Stimulated activated CD4-positive, alpha-beta T cell treated with anti-CD3 and anti-CD28 coated beads, Interleukin-12 subunit alpha, Interleukin-12 subunit beta, amount 100 ng/mL, for 48 hours (primary cell): ENCODE measurements around the gene EDRF1.
"Not testable (repeated sequence)": the region's sequence is repeated elsewhere in the genome, so short reads cannot be mapped to it uniquely, and the experiment has no call there.

Experiments used
- DNase-seq, 3 donors: peaks; one replicate each; pipeline ENCODE4 v3.0.0-alpha.2; 2020; ENCODE audit warnings: low read depth in 2 of 3, low spot score in 1 of 3

EDRF1 gene

DNA sequence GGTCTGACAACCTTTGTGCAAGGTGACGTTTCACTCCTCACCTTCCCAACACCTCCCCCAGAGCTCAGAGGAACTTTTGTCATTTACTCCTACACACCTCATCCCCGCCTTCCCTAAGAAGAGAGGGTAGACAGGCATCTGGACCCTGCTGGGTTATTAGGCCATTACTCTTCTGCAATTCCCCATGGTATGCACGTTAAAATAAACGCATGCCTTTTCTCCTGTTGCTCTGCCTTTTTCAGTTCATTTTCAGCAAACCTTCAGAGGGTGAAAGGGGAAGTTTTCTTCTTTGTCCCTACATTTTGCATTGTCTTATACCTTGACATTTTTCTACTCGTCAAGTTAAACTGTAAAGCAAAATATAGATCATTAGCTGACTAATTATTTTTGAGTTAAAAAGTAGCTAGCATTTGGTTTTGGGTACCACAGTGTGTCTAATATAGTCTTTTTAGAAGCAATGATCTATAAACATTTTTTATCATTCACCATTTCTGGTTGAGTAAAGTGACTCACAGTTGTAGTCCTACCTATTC, 10.5 kb upstream of the EDRF1 start:
- DNase-seq, result no peak

DNA sequence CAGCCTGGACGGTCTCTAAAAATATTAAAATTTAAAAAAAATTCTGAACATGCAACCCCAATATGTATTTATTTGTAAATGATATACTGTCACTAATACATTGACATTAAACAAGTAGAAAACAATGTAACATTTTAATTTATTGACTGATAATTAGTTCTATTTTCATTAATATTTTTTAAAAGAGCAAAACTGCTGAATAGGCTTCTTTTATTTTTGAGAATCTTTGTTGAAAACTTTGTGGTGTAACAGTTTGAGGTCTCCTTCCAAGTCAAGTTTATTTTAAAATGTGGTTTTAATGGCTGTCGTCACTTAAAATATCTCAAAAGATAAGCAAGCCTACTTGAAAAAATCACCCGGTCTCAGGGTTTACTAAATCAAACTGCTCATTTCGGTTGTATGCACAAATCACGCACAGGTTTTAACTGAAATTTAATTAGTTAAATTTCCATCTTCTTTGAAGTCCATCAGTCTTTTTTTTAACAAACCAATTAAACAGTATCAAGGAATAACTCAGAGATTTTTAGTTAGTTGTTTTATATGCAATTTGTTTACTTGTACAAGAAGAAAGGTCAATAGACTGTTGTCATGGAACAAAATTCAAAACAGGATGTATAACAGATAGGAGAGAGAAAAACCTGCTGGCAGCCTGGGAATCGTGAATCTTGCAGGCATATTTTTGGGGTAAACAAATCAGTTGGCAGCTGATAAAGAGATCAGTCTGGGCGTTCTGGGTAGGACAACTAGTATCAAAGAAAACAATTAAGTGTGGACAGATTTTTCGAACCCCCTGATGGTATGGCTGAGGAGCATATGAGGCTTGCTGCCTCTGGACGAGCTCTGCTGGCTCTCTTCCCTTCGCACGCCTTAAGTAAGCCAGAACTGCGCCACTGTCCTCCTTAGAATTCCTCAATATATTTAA, 9.7 kb upstream of the EDRF1 start:
- DNase-seq, result no peak

DNA sequence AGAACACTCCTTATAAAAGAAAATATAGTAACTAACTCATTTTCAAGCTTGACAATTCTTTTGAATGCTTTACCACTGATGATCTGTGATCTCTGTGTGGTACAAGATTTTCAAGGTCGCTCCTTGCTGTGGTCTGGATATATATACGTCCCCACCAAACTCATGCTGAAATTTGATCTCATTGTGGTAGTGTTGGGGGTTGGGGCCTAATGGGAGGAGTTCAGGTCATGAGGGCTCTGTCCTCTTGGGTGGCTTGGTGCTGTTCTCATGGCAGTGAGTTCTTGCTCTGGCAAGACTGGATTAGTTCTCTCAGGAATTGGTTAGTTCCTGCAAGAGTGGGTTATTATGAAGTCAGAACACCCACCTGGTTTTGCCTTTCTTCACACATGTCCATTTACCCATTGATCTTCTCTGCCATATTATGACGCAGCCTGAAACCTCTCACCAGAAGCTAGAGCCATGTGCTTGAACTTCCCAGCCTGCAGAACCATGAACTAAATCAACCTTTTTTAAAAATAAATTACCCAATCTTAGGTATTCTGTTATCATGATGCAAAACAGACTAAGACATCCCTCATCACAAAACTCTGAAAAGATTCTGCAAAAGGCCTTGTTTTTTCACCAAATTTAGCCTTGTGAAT, 8.3 kb upstream of the EDRF1 start:
- no peak for DNase-seq

DNA sequence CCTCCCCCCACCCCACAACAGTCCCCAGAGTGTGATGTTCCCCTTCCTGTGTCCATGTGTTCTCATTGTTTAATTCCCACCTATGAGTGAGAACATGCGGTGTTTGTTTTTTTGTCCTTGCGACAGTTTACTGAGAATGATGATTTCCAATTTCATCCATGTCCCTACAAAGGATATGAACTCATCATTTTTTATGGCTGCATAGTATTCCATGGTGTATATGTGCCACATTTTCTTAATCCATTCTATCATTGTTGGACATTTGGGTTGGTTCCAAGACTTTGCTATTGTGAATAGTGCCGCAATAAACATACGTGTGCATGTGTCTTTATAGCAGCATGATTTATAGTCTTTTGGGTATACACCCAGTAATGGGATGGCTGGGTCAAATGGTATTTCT, 4.8 kb upstream of the EDRF1 start:
- not testable (repeated sequence) for DNase-seq

DNA sequence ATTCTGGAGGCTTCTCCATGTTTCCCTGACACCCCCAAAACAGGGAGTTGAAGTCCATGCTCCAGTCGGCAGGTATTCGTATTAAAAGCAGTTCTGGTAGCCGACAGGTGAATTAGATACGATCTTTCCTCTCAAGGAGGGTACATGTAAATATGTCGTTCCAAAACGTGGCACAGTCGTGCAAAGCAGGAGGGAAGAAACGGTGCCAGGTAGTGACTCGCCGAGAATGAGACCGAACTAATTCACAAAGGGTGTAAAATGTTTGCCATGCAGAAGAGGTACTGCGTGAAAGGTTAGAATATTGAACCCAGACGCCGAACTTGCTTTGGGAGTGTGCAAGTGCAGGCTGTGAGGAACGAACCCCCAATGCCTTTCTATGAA, 483 bp downstream of the EDRF1 start:
- DNase-seq, result no peak

DNA sequence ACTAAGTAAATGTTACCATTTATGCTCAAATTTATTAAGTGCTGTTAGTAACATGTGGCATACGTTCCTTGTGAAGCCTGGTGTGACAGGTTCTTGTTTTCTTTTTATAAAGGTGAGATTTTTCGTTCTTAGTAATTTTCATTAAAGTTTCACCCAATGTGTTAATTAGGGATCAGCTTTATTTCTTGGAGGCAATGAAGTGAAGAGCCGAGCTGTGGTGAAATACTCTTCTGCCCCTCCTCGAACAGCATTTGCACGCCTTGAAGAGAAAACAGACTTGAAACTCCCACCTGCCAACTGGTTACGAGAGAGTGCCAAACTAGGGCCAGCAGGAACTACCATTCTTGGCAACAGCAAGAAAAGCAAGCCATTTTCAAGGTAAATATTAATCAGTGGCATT, 1.5 kb downstream of the EDRF1 start:
- no peak for DNase-seq

DNA sequence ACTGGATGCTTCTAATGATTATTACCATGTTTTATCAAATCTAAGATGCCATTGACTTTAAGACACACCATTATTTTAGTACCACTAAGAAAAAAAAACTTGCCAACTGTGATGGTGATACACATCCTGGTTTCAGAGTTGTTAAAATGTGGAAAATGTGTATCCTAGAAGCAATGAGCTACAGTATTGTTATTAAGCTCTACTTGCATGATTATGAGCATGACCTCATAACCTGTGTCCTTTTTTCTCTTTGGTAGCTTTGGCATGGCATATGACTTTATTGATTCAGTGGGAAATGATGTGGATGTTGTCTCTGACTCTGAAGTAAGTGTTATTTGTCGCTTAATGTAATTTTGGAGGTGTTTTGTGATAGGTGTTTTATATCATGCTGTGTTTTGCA, 3.3 kb downstream of the EDRF1 start:
- DNase-seq, result no peak

DNA sequence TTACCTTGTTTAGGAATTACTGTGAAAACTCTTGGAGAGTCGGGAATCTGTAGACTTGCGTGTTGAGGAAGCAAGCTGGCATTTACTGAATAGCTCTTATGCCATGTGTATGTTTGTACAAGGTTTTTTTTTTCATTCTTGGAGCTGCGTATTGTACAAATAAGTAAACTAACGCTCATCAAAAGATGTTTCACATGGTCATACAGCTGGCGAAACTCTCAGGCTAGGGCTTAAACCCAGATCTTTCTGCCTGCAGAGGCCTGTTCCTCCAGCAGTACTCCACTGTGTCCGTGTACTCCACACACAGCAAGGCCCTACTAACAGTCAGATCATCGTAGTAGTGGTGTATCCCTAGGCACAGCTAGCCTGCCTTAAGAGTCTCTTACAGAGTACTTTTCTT, 7.4 kb downstream of the EDRF1 start:
- DNase-seq, result no peak

DNA sequence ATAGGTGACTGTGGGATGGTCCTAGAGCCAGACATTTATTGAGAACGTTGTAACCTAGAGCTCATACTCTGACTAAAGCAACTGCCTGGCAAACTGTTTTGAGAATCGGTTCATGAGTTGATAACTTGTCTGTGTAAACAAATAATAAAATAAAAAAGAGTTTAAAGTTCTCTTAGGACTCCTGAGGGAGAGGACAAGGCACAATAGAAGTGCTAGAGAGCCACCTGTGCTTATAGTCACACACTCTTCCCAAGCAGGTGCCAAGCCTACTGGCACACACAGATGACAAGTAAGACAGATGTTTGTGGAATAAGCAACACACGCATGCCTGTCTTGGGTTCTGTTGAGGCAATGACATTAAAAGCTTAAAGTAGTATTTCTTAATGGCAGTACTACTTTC, 7.9 kb downstream of the EDRF1 start:
- no peak for DNase-seq

DNA sequence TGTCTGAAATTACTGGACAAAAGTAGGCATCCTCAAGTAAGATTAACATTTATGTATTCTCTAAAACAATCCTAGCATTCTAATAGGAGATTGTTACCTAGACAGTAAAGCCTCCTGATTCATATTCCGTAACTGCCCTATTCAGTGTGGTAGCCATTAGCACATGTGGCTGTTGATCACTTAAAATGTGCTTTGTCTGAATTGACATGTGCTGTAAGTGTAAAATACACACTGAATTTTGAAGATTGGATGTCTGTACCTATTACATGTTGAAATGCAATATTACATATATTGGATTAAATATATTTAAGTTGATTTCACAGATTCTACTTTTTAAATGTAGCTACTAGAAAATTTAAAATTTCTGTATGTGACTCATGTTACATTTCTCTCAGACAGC, 14.6 kb downstream of the EDRF1 start:
- DNase-seq, result no peak

DNA sequence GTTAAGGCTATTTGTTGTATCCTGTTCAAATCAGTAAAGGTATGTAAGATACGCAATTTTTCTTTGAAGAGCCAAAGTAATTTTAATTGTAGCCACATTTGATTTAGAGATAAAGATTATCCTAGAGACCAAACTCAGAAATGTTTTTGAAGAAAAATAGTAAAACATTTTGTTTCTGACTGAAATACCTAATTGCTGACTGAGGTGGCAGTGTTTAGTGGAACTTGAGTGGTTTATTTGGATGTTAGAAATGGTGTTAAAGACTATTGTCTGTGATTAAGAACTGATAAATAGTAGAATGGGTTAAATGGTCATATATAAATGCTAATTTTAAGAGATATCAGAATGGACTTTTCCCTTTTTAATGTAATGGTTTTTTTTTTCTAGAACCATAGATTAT, 15.3 kb downstream of the EDRF1 start:
- no peak for DNase-seq

DNA sequence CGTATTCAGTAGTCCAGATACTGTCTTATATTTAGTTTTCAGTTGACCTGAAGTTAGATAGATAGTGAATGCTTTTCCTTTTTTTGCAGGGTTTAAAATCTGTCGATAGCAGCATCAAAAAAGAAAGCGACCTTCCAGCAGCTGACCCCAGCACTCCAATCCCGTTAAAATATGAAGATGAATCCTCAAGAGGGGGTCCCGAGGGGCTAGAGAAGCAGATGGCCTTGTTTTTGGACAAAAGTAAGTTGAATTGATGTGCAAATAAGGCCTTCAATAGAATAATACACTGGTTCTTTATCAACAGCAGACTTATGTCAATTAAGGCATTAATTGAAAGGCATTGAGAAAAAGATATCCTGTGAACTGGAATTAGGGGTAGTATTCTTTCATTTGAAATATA, 18.7 kb downstream of the EDRF1 start:
- no peak for DNase-seq

DNA sequence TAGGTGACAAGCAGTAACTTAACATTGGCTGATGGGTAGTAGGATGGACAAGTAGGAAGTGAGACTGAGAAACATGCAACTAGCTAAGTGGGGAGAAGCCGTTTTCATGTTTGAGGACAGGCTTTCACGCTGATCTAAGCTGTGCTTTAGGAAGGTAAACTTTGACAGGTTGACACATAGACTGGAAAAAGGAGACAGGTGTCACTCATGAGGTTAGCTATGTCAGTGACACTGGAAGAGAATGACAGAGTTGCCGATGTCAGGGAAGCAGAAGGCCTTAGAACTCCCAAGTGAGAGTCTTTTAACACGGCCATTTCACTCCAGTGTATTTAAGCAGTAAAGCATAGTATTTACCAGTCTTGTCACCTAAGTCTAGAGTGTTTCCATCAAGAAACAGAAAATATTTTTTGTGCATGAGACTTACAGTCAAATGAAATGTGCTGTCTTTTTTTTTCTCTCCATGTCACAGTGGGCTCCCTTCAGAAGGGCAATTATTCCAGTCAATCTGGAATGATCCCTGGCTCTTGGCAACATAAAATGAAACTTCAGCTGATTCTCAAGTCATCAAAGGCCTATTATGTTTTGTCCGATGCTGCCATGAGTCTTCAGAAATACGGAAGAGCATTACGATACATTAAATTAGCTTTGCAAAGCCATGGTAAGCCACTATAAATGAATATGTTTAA, 20.6 kb downstream of the EDRF1 start:
- DNase-seq, result no peak

DNA sequence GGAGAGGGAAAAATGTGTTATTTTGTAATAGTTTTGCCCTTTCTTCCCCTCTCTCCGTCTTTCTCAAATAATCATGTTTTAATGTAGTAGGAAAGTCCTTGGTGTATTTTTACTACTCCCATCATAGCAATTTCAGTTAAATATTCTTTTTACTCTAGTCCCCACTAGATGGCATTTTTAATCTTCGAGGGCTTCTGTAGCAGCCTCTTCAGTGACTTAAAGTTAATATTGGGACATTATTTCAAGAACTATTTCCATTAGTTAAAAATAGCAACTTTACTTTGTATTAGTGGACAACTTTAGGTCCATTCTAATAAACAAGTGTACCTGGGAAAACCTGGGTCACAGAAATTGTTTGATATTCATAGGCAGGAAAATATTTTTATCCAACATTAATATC, 23.0 kb downstream of the EDRF1 start:
- no peak for DNase-seq

DNA sequence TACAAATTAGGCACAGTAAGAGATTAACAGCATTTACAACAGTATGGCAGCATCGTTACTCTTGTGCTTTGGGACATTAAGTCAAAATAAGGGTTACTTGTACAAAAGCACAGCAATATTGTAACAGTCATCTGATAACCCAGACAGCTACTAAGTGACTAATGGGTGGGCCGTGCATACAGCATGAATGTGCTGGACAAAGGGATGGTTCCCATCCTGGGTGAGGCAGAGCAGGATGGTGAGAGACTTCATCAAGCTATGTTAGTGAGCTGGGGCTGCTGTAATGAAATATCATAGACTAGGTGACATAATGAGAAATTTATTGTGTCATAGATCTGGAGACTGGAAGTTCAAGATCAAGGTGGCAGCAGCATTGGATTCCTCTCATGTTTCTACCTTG, 25.4 kb downstream of the EDRF1 start:
- no peak for DNase-seq

DNA sequence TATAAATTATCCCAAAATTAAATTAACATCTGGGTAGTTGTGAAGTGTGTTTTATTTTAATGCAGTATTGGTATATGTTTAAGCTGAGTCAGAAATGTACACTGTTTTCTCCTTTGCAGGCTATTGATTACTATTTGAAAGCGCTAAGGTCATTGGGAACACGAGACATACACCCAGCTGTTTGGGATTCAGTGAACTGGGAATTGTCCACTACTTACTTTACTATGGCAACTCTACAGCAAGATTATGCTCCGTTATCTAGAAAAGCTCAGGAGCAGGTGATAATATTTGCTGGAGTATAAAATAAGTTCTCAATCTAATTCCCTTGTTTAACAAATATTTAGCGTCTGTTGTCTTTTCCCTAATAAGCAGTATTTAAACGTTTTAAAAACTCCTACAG, 27.9 kb downstream of the EDRF1 start:
- no peak for DNase-seq

DNA sequence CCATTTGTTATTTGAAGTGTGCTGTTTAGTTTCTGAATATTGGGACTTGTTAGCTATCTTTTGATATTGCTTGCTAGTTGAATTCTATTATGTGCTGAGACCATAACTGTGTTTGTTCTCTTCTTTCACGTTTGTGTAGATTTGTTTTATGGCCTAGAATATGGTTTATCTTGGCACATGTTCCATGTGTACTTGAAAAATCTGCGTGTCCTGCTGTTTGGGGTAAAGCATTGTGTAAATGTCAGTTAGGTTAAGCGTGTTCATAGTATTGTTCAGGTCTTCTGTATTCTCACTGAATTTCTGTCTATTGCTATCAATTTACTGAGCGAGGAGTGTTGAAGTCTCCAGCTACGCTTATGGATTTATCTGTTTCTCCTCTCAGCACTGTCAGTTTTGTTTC, 36.7 kb downstream of the EDRF1 start:
- no peak for DNase-seq

DNA sequence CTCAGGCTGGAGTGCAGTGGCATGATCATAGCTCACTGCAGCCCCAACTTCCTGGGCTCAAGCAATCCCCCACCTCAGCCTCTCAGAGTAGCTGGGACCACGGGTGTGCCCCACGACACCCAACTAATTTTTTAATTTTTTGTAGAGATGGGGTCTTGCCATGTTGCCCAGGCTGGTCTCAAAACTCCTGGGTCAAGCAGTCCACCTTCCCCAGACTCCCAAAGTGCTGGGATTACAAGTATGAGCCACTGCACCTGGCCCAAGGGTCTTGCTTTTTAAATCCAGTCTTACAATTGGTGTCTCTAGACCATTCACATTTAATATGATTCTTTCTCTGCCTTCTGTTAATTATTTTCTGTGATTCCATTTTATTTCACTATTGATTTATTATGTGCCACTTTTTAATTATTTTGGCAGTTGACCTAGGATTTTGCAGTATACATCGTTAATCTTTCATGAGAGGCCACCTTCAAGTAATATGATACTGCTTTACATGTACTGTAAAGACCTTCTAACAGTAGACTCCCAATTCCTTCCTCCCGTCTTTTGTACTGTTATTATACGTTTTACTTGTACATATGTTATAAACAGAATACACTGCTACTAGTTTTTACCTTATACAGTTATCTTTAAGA, 37.5 kb downstream of the EDRF1 start:
- no peak for DNase-seq

DNA sequence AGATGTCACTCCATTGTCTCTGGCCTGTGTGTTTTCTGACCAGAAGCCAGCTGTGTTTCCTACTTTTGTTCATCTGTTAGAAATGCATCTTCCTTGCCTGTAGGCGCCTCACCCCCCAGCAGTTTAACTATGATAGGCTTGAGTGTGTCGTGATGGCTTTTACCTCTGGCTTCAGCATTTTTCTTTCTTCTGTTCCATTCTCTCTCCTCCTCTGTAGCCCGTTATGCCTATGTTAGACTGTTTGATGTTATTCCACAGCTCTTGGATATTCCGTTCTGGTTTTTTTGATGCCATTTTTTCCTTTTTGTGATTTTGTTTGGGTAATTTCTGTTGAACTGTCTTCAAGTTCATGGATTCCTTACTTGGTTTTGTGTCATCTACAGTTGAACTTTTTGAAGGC, 38.2 kb downstream of the EDRF1 start:
- no peak for DNase-seq

DNA sequence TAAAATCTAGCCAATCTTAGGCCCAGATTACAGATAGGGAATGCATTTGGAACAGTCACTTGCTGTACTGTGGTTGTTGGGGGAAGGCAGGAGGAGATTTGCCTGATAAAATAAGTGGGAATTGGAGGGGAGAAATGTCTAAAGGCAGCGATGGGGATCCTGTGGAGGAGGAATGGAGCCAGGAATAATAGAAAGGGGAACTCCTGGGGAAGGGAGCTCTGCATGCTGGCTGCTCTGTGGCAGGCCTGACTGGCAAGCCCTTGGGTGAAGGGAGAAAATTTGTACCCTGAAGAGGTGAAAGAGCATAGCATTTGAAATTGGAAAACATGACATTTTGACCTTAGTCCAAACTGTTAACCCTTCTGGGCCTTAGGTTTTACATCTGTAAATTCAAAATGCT, 42.5 kb downstream of the EDRF1 start:
- no peak for DNase-seq
